HG03095 (cell line): ENCODE results near the gene NOTO.

Experiments
- ATAC-seq: cut with Tn5 transposase; IDR thresholded peaks from one replicate; pipeline ENCODE4 v1.9.1; 2021; ENCODE audit warnings: moderate library complexity; ENCODE audit not compliant: unreplicated experiment

NOTO gene

DNA sequence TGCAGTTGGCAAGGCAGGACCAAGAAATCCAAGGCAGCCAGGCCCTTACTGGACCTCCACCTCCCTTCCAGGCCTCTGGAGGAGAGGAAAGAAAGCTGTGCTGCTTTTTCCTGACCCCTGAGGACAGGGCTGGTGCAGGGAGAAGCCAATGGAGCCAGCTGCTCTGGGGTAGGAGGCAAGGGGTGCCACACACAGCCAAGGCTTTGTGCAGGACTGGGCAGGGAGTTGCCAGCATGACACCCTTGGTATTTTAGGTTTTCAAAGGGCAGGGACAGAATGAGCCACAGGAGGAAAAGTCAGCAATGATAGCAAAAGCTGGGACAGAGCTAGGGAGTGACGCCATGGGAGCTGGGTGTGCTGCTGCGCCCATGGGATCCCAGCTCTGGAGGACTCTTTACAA, 54.6 kb downstream of the NOTO start:
- ATAC-seq = no peak

DNA sequence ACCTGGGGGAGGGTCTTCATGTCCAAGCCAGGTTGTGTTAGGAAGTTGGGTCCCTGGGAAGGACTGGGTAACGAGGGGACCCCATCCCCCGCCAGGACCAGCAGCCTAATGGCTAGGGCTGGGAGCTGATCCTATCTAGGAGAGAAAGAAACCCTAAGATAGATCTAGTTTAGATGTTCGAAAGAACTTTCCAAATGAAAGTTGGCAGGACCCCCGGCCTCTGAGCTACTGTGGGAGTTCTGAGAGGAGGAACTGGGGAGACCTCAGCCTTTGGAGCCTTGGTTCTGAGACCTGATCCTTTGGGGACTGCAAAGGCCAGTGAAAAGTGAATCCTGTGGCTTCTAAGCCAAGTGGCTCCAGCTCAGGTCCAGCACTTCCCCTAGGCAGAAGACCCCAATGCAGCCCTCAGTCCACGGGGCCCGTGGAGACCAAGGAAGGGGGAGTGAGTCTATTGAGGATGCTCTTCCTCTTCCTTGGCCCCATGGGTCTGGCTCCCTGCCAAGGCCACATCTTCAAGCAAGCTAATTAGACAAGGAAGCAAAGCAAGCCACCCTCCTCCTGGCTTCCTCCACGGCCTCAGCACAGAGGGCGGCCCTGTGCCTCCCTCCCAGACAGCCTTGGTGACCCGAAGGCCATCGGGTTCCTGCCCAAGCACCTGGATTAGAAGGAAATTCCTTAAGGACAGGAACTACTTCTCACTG, 55.2 kb downstream of the NOTO start:
- ATAC-seq = no peak

DNA sequence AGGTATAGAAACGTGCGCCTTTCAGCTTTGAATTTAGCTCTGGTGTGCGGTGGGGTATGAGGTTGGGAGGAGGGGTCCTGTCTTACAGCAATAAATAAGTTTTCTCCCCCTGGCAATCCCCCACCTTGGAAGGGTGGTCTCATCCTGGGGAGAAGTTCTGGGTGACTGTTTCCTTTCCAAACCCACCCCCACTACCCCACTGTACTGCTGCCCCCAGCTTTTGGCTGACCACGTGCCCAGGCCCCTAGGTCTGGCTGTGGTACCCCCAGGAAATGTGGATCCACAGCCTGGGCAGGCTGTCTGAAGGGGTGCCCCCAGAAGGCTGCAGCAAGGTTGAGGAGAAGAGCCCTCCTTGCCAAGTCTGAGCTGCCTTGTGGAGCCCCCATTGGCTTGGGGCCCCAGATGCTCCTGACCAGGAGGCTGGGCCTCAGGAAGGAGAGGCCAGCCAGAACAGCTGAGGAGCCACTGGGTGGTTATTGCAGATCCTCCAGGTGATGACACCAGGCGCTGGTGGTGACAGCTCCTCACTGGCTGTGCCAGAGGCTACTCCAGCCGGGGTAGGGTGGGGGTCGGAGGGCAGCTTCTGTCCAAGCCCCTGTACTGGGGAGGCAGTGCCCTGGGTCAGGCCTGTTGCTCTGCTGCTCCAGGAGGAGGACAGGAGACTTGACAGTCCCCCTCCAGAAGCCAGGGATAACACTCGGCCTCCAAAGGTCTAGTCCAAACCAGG, 56.0 kb downstream of the NOTO start:
- ATAC-seq = no peak

DNA sequence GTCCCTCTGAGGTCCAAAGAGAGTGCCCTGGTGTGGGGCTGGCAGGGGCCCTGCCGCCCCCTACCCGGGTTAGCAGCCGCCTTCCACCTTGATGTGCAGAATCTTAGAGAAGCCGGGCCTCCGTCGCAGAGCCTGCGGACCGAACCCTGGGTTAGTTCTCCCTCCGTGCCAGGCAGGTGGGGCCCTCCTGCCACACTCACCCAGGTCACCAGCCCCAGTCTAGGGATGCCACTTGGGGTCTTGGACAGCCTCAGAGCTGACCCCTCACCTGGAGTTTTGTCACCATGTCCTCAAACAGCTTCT, 56.5 kb downstream of the NOTO start:
- no peak for ATAC-seq

DNA sequence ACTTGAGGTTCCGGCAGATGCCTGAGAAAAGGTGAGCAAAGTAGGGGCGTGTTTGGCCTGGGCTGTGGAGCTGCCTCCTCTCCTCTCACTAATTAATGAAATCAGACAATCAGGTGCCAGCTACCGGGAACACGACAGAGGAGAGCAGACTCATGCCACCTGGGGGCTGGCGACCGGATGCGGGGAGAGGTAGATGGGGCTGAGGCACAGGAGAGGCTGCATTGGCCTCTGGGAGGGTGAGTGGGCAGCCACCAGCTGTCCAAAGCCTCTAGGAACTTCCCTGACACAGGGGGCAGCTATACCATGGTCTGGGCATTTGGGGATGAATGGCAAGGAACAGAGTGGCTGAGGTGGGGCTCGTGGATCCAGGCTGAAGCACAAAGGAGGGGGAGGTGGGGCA, 56.9 kb downstream of the NOTO start:
- no peak for ATAC-seq

DNA sequence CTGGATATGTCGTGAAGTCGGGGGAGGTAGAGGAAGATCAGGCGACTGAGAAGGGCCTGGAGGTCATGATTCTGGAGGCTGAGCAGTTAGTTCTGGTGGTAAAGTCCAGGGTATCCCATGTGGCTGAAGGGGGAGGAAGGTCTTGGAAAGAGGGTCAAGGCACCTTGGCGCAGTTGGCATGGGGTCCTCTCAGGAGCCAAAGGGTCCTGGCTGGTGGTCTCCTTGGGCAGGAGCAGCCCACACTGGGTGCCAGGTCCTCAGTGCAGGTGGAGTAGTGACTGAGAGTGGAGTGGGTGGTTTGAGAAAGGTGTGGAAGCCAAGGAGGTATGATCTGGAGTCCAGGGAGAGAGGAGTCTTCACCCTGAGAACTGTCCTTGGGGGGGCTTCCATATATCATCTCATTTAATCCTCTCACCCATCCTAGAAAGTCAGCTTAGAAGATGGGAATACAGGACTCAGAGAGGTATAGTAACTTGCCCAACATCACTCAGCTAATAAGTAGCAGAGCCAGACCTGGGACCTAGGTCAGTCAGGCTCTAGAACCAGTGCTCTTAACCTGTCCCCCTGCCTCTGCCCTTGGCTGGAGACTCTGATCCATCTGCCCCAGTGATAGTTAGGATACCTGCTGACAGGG, 57.4 kb downstream of the NOTO start:
- ATAC-seq = no peak

DNA sequence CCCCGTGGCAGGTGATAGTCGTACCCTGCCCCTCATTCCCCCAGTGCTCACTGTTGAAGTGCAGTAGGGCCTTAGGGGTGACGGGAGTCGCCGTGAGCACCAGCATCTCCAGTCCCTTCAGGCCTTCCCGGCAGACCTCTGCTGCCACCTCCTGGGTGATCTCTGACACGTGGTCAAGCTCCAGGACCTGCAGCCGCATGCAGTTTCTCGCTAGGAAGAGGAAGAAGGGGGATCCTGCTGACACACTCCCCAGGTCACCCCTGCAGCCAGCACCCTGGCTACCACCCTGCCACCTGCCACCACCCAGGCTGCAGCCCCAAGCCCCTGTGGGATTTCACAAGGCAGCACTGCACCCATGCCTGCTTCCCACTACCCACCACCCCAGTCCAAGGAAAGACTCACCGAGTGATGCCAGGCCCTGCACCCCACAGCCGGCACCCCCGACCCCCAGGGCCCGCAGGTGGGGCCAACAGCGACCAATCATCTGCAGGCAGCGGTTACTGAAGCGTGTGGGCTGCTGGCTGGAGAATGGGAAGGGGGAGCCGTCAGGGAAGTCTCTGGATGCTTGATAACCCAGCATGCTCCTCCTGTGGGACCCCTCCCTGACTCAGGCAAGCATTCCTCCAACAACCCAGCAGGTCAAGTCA, 58.1 kb downstream of the NOTO start:
- no peak for ATAC-seq
